HG03378 (cell line): ENCODE results near the gene ILF2.
"Not testable (repeated sequence)": the region's sequence is repeated elsewhere in the genome, so short reads cannot be mapped to it uniquely, and the experiment has no call there.

Source experiments
- ATAC-seq: cut with Tn5 transposase; IDR thresholded peaks from one replicate; pipeline ENCODE4 v1.9.1; 2021; ENCODE audit warnings: mild to moderate bottlenecking, moderate library complexity; ENCODE audit not compliant: unreplicated experiment

Gene ILF2

DNA sequence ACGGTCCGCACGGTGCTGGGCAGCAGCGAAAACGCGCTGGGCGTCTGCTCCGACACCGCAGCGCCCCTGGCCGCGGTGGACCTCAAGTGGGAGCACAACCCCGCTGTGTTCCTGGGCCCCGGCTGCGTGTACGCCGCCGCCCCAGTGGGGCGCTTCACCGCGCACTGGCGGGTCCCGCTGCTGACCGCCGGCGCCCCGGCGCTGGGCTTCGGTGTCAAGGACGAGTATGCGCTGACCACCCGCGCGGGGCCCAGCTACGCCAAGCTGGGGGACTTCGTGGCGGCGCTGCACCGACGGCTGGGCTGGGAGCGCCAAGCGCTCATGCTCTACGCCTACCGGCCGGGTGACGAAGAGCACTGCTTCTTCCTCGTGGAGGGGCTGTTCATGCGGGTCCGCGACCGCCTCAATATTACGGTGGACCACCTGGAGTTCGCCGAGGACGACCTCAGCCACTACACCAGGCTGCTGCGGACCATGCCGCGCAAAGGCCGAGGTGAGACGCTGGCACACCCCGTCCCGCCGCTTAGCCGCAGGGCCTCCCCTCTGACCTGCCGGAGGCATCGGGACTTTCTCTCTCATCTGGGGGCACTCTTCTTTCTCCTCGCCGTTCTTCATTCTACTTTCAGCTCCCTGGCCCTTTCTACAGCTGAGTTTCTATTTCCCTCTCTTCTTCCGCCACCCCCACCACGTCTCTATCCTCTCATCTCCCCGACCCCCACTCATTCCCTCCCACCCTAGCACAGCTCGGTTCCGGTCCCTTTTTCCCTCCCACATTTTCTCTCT lies 8.7 kb upstream of the ILF2 start:
- ATAC-seq: no peak

DNA sequence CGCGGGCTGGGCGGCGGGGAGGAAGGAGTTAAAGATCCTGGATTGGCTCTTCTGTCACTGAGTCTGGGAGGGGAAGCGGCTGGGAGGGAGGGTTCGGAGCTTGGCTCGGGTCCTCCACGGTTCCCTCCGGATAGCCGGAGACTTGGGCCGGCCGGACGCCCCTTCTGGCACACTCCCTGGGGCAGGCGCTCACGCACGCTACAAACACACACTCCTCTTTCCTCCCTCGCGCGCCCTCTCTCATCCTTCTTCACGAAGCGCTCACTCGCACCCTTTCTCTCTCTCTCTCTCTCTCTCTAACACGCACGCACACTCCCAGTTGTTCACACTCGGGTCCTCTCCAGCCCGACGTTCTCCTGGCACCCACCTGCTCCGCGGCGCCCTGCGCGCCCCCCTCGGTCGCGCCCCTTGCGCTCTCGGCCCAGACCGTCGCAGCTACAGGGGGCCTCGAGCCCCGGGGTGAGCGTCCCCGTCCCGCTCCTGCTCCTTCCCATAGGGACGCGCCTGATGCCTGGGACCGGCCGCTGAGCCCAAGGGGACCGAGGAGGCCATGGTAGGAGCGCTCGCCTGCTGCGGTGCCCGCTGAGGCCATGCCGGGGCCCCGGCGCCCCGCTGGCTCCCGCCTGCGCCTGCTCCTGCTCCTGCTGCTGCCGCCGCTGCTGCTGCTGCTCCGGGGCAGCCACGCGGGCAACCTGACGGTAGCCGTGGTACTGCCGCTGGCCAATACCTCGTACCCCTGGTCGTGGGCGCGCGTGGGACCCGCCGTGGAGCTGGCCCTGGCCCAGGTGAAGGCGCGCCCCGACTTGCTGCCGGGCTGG lies 7.9 kb upstream of the ILF2 start, which contains the start of gene NPR1:
TSS of gene NPR1 (plus strand) at position 170 of the 818 bp plus-strand sequence. CDS start at position 591, 421 bp downstream.
- no peak for ATAC-seq

DNA sequence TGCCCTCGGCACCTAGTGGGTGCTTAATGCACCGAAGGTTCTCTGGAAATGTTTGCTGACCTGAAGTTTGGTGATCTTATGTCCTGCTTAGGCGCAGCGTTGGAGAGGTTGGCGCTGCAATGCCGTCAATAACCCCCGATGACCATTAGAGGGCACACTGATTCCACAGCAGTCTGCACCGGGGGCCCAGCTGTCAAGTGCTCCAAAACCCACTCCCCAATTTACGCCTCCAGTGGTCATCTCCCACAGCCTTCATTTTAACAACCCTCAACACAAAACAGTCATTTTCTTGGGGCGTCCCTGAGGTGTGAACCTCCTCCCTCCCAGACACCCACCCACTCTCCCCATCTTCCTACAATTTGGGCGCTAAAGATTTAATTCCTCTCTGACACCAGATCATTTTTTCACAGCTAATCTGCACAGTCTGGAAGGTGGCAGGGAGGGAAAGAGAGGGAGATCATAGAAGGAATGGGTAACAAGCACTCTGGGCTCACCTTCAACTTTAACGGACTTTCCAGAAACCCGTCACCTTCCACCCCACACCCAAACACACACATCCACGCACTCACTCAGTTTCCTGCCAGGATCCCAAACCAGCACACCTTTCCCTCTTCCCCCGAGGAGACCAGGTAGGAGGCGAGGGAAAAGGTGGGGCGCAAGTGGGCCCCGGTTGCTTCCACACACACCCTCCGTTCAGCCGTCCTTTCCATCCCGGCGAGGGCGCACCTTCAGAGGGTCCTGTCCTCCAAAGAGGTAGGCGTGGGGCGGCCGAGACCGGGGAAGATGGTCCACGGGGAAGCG lies 7.1 kb upstream of the ILF2 start:
- no peak for ATAC-seq

DNA sequence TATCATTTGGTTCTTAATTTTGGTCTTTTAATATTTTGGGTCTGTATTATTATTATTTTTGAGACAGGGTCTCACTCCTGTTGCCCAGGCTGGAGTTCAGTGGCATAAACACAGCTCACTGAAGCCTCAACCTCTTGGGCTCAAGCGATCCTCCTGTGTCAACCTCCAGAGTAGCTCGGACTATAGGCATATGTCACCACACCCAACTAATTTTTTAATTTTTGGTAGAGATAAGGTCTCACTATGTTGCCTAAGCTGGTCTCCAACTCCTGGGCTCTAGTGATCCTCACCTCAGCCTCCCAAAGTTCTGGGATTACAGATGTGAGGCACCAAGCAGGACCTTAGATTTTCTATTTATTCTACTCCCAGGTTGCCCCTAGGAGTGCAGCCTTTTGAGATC lies 2.7 kb upstream of the ILF2 start:
- ATAC-seq: no peak

DNA sequence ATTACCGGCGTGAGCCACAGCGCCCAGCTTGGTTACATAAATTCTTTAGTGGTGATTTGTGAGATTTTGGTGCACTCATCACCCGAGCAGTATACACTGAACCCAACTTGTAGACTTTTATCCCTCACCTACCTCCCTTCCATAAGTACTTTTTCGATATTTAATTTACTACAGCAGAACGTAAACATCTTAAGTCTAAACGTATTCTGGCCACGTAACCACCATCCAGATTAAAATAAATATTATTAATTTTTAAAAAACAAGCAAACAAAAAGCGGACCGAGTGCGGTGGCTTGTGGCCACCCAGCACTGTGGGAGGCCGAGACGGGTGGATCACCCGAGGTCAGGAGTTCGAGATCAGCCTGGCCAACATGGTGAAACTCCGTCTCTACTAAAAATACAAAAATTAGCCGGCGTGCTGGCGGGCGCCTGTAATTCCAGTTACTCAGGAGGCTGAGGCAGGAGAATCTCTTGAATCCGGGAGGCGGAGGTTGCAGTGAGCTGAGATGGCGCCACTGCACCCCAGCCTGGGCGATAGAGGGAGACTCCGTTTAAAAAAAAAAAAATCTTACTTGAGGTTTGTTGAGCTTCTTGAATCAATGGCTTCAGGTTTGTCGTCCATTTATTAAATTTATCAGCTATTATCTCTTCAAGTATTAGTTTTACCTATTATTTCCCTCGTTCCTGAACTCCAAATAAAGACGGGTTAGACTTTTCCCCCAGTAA lies 998 bp upstream of the ILF2 start:
- peak; percentile 11 for ATAC-seq

DNA sequence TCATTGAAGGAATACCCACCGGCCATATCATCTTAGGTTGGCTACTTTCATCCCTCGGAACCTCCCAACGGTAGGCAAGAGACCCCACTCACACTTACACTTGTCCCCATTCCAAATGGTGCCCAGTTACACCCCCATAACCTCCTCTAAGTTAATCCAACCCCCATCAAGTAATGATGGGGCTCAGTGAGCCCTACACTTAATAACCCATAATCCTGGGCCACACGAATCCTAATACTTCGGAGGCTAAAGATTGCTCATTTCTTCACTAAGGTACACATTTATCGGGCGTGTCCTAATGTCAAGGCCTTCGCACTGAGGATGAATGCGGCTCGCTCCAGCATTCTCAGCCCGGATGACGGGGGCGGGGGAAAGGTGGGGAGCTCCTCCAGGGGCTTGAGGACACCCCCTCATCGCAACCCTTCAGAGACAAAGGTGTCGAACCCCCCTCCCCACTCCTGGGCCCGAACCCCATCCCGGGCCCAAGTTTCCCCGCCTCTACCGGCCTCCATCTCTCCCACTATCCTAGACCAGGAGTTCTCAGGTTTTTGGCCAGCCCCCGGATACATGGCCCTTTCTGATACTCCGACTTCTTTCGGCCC lies 435 bp downstream of the ILF2 start:
- no peak for ATAC-seq

DNA sequence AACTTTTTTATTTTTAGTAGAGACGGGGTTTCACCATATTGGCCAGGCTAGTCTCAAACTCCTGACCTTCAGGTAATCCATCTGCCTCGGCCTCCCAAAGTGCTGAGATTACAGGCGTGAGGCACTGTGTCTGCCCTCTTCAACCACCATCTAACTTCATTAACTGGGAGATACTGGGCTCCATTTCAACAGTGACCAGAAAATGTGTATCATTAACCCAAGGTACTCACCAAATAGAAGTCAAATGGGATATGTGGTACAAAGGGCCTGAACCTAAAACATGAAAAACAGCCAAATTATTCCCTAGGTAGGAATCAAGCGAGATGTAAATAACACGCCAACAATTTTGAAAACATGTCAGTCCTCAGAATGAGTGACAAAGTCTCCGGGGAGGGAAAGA lies 1.2 kb downstream of the ILF2 start:
- no peak for ATAC-seq

DNA sequence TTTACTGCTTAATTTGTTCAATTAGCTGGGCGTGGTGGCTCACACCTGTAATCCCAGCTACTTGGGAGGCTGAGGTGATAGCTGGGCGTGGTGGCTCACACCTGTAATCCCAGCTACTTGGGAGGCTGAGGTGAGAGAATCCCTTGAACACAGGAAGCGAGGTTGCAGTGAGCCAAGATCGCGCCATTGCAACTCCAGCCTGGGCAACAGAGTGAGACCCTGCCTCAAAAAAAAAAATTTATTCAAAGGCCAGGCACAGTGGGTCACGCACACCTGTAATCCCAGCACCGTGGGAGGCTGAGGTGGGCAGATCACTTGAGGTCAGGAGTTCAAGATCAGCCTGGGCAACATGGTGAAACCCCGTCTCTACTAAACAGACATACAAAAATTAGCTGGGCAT lies 2.1 kb downstream of the ILF2 start:
- not testable (repeated sequence) for ATAC-seq

DNA sequence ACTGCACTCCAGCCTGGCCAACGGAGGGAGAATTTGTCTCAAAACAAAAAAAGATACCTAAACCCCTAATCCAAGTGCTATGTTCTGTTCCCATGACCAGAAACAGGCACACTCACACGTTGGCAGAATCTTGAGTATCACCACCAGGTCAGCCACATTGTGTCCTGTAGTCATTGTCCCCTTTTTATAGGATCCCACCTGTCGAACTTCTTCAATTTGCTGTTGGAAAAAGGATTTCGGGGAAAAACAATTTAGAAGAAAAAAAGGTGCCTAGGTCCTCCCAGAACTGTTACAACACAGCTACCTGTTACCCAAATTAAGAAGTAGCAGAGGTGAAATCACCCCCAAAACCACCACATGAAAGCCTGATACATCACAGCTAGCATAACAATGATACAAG lies 3.4 kb downstream of the ILF2 start:
- no peak for ATAC-seq

DNA sequence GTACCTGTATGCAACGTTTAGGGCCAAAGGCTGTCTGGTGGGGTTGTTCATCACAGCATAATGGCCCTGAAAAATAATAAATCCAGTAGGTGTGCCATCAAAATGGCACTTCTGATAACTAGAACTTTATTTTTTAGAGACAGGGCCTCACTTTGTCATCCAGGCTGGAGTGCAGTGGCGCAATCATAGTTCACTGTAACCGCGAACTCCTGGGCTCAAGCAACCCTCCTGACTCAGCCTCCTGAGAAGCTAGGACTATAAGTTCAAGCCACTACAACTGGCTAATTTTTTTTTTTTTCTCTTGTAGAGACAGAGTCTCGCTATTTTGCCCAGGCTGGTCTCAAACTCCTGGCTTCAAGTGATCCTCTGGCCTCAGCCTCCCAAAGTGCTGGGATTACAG lies 7.6 kb downstream of the ILF2 start:
- ATAC-seq: no peak

DNA sequence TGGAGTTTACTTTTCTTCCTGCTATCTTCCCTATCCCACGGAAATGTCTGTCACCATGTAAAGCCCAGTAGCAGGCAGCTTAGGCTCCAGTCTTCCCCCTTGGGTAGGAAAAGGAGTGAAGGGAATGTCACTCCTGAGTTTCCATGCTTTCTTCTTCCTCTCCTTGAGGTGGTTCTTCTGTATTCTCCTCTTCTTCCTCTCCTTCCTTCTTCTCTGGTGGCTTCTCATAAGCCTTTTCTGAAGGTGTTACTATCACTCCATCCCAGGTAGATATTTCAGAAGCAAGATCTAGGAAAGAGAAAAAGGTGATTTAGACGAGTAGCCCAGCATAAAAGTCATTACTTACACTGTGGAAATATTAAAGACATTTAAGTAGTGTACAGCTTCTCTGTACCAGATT lies 8.5 kb downstream of the ILF2 start:
- no peak for ATAC-seq

DNA sequence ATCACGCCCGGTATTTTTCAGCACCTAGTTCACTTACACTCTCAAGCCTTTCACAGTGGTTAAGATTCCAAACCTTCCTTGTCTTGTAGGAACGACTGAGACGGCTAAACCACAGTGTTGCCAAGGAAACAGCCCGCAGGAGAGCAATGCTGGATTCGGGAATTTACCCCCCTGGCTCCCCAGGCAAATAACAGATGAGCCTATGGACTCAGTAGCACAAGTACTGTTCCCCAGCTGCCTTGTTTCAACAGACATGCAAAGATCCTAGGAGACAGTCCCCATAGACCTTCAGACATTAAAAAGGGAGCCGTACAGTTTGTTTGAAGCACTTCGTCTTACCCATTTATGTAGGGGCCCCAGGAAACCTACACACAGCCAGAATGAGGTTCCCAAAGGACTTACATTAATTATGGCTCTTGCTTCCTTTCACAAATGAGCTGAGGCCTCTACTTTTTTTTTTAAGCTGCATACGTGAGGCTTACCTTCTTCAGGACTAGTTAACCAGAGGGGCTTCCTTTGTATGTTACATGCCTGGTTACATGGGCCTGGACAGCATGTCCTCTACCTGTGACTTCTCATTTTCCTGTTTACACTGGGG lies 9.6 kb downstream of the ILF2 start:
- ATAC-seq: no peak

DNA sequence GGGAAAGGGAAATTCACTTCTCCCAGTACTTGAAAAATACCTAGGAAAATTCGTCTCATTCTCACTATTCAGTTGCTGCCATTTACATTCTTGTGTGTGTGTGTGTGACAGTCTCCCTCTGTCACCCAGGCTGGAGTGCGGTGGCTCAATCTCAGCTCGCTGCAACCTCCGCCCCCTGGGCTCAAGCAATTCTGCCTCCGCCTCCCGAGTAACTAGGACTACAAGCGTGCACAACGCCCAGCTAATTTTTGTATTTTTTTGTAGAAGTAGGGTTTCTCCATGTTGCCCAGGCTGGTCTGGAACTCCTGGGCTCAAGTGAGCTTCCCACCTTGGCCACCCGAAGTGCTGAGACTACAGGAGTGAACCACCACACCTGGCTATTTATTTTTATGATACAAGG lies 11.1 kb downstream of the ILF2 start:
- no peak for ATAC-seq

DNA sequence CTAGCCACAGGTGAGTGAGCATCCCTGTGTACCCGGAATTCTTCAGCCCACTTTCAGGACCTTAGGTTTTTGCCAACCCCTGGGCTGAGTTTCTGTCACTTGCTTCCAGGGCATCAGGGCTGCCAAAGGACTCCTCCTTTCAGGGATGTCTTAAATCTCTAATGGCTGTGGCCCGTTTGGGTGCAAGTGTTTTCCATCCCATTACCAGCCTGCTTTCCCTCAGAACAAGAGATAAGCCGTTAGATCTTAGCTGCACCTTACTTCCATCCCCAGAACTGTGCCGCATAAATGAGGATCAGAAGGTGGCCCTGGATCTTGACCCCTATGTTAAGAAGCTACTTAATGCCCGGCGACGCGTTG lies 11.6 kb downstream of the ILF2 start:
- no peak for ATAC-seq

DNA sequence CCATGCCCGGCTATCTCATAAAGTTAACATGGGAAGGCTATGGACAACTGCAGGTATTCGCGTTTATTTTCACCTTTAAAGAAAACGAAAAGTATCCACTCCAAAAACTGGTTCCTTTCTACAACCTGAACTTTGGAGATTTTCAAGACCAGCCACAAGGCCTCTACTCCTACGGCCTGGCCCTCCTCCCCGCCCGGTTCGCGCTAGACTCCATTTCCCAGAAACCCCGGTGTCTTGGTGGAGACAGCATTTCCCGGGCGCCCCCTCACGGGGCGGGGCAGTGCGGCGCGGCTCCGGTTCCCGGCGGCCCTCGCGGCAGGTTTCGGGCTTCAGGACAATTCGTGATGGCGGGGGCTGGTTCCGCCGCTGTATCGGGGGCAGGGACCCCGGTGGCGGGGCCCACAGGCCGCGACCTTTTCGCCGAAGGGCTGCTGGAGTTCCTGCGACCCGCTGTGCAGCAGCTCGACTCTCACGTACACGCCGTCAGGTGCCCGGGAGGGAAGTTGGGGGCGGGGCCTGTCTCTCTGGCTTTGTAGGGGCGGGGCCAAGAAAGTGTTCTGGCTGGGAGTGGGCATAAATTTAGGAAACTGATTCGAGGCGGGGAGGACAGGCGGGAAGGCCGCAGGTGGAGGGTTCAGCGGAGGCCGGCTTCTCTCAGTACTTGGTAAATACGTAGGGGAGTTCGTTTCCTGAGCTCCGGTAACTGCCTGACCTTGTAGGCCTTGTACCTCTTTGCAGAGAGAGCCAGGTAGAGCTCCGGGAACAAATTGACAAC lies 12.2 kb downstream of the ILF2 start, which contains the start of gene SNAPIN:
TSS of gene SNAPIN (plus strand) at position 304 of the 775 bp plus-strand sequence. CDS start at position 345, 41 bp downstream.
- ATAC-seq: peak; percentile 74

DNA sequence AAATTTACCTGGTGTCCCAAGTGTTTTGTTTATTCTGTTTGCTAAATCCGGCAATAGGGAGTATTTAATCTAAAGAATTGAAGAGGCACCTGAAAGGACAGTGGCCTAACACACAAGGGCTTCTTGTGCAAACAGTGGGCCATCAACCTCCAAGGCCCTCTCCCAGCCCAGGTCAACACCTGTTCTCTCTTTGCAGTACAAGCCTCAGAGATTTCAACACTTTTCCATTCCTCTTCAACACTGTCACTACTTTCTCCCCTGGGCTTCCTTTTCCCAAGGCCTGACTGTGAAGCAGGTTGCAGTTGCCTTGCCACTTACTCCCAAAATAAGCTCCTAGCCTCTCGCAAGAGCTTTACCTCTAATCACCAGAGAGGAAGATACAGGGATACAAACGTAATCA lies 15.5 kb downstream of the ILF2 start:
- ATAC-seq: no peak

DNA sequence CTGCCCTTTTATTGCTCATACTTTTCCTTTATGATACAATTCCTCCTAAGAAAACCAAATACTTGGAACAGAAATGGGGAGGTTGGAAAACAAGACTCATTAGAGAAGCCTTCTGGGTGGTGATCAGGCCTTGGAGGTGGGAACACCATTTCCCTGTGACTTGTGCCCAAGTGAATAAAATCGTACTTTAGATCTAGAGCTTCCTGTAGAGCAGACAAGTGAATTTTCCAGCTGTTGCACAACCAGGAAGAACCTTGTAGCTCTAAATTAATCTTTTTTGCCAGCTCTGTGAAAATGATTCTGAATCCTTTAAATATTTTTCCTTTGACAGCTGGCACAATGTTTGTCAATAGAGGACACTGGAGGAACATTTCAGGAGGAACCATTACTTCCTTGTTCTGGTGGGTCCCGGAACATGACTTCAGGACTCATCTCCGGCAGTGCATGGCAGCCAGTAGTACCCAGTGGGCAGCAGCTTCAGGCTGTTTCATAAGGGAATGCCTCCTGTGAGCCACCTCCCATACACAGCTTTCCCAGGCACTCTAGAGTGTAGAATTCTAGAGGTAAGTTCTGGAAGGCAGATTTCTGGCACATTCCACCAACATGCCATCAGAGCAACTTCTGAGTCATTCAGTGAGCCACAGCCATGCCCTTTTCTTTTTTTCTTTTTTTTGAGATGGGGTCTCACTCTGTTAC lies 17.8 kb downstream of the ILF2 start:
- ATAC-seq: no peak

DNA sequence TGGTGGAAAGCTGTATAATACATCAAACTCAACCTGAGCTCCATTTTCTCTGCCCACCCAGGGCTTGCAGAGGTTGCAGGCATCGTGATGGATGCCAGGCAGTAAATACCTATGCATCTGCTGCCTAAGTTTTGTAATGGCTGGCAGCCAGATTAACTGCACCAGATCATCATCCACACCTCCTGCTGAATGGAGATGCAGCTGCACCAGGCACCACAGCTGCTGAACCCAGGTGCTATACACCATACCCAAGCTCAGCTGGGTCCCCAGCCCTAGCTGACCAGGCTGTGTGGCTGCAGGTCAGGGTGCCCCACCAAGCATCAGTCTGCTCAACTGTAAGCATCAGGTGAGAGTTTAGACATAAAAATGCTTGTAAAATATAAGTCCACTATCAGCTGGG lies 19.0 kb downstream of the ILF2 start:
- no peak for ATAC-seq

DNA sequence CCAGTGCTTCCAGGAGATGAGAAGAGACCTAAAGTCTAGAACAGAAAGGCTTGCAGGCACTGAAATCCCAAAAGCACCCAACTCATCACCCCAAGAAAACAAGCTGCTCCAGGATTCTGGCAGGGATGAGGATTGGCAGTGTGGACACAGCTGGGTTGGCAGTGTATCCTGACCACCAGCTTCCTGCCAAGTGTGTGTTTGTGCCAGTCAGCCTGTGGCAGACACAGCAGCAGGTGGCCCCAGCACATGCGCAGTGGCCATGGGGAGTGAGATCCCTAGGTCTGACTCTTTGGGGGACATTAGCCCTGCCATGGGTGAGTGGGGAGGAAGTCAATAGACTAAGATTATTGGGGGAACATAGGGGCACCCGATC lies 20.9 kb downstream of the ILF2 start:
- ATAC-seq: no peak
